Eye (tissue), 1 donor: ENCODE results near the gene CWC22.
"Not testable (repeated sequence)": the region's sequence is repeated elsewhere in the genome, so short reads cannot be mapped to it uniquely, and the experiment has no call there.

ENCODE experiments used
- DNase-seq: peaks from one replicate; pipeline ENCODE4 v3.0.0-alpha.2; 2015

Gene CWC22

GRCh38 chr2:180002198-180002770, 4.8 kb downstream of the CWC22 start:
- DNase-seq, result no peak

- no peak for DNase-seq
These were observed 5.4 kb downstream of the CWC22 start for GRCh38 chr2:180001726-180002125.

- DNase-seq, result no peak
These were observed 6.7 kb downstream of the CWC22 start for GRCh38 chr2:180000434-180000833.

GRCh38 chr2:179999000-179999399, 8.1 kb downstream of the CWC22 start:
- DNase-seq, result no peak

- no peak for DNase-seq
These were observed 11.2 kb downstream of the CWC22 start for GRCh38 chr2:179995741-179996515.

DNA sequence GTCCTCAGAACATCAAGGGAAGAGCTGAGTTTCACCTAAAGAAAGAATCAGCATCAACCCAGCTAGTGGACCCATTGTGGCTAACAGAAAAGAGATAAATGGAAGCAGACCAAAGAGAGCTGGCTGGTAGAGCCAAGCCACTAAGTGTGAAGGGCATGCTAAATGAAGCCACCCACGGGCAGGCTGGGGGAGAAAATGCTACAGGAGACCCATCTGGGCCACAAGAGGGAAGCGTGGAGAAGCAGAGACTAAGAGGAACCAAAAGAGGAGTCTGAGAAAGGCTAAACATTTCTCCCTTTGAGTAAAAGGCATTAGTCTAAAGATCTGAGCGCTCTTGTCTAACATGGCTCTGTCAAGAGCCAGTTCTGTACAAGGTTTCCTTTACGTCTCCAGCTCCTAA, 15.8 kb downstream of the CWC22 start:
- no peak for DNase-seq

DNA sequence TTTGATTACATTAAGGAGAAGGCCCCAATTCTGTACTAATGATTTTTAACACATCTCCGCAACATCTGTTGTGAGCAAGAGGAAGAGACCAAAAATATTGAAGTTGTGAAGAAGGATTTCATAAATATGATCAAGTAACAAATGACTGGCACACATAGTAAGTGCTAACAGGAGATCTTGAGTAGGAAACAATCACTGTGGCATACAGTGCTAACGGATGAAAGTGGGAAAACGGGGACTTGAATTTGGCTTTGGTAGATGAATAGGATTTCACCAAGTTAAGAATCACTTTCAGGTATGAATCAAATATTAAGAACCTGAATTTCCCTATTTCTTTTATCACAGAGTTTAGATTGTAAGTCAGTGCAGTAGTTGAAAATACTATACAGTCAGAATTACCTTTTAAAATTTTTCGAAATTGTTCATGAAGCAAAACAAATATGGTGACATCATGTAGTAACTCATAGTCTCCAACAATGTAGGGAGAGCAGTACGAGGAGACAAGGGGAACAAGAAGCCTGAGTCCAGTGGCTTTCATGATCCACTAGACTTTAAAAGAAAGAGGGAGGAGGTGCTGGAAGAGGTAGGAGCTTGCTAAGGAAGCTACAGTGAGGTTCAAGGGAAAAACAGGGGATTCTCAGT, 16.3 kb downstream of the CWC22 start:
- no peak for DNase-seq

DNA sequence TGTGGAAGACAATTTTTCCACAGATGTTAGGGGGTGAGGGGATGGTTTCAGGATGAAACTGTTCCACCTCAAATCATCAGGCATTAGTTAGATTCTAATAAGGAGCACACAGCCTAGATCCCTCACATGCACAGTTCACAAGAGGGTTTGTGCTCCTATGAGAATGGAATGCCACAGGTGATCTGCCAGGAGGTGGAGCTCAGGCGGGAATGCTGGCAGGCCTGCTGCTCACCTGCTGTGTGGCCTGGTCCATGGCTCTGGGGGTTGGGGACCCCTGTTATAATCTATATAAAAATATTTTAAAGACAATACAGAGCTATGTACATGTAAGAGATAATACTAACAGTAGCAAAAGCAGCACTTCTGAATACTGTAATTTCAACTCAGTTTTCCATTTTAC, 19.2 kb downstream of the CWC22 start:
- no peak for DNase-seq

- DNase-seq, result no peak
These were observed 21.8 kb downstream of the CWC22 start for GRCh38 chr2:179985163-179985820.

DNA sequence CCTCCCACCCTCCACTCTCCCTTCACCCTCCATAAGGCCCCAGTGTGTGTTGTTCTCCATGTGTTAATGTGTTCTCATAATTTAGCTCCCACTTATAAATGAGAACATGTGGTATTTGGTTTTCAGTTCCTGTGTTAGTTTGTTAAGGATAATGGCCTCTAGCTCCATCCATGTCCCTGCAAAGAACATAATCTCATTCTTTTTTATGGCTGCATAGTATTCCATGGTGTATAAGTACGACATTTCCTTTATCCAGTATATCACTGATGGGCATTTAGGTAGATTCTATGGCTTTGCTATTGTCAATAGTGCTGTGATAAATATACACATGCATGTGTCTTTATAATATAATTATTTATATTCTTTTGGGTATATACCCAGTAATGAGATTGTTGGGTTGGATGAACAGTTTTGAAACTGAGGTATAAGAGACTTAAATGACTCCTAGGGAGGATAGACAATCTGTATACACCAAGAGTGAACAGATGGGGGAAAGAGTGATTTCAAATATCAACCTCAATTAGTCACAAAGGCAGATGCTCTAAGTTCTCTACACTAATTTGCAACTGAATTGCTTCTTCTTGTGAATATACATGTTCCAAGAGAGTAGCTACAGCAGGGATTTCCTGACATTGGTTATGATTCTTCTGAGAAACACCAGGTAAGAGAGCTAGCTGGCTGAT, 23.7 kb downstream of the CWC22 start:
- no peak for DNase-seq

GRCh38 chr2:179981085-179981484, 26.0 kb downstream of the CWC22 start:
- no peak for DNase-seq

DNA sequence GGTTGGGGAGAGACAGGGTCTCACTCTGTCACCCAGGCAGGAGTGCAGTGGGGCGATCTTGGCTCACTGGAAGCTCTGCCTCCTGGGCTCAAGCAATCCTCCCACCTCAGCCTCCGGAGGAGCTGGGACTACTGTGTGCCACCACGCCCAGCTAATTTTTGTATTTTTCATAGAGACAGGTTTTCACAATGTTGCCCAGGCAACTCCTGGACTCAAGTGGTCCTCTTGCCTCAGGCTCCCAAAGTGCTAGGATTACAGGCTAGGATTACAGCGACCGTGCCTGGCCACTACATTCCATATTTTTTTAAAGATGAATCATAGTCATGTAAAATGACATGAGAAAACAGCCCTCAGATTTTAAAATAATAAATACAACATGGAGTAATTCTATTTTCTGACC, 32.3 kb downstream of the CWC22 start:
- DNase-seq, result no peak

GRCh38 chr2:179966778-179967394, 40.2 kb downstream of the CWC22 start:
- no peak for DNase-seq

- DNase-seq, result no peak
These were observed 41.5 kb downstream of the CWC22 start for GRCh38 chr2:179965291-179966258.

DNA sequence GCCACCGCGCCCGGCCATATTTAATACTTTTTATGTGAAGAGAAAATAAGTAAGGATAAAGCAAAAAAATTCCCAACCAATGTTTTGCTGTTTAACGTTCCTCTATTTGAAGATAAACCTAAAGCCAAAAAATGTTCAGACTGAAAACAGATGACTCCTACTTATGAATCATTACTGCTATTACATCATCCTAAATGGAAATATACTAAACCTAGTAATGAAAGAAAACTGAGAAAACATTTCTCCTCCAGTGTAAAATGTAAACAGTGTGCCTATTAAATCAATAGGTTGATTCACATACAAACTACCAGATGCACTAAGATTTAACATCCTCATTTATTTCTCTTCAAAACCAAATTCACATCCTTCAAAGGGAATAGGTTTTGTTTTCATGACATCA, 43.5 kb downstream of the CWC22 start:
- DNase-seq, result no peak

DNA sequence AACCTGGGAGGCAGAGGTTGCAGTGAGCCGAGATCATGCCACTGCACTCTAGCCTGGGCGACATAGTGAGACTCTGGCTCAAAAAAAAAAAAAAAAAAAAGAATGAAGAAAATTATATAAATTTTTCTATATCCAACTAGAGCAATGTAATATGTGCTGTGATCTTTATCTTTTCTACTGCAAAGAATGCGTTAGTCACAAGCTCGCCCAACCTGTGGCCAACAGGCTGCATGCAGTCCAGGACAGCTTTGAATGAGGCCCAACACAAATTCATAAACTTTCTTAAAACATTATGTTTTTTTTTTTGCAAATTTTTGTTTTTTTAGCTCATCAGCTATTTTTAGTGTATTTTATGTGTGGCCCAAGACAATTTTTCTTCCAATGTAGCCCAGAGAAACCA, 48.8 kb downstream of the CWC22 start:
- DNase-seq, result not testable (repeated sequence)

GRCh38 chr2:179954026-179954425, 53.1 kb downstream of the CWC22 start:
- DNase-seq, result no peak

DNA sequence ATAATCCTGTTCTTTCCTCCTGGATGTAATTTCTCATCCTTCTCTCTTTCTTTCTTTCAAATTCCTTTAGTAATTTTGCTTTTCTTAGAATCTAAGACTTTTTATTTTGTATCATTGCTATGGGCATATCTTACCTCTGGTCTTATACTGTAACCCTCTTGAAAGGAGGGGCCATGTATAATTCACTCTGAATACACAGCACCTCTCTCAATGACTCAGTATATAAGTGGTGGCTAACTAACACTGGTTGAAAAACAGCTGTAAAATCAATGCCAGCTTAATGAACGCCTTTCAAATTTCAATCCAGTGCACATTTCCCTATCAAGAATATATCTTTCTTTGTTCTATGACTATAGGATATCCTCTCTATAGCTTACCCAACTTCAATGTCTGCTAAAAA, 53.7 kb downstream of the CWC22 start:
- DNase-seq, result no peak

DNA sequence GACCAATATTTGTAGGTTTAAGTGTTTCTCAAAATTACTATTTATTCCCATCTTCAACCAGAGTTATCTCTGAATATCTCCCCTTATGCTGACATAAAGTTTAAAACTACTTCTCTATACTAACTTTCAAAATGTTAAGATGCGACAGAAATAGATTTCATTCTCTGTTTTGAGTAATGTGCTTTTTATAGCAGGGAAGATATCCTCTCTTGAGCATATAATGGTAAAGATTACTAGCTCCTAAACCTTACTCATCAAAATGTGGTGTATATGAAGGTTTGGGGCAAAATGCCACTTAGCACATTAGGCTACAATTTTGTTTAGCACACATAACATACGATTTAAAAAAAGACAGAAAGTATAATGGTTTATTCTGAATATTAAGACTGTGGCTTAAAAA, 54.4 kb downstream of the CWC22 start:
- DNase-seq, result no peak

GRCh38 chr2:179951680-179952079, 55.4 kb downstream of the CWC22 start:
- no peak for DNase-seq

DNA sequence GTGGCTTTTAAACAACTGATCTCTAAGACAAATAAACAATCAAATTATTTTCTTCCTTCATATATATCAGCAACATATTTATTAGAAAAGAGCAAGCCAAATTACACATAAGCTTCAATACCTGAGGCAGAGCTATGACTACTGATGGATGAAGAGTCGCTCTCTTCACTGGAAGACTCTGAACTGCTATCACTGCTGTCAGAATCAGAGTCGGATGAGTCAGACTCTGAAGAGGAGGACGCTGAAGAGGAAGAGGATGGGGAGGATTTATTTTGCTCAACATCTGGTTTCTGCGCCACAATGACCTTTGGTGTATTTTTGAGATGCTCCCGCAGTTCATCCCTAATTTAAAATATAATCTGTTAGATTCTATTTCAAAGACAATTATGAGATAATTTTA, 56.7 kb downstream of the CWC22 start:
- no peak for DNase-seq

DNA sequence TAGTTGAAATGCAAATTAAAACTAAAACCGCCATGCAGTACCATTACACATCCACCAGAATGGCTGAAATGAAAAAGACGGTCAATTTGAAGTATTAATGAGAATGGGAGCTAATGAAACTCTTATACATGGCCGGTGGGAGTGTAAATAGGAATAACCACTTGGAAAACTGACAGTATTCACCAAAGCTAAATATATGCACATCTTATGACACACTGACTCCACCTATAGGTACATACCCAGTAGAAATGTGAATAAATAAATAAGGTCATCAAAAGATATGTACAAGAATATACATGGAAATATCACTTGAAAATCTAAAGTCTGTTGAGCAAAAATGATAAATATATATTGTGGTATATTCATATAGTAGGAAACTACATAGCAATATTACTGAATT, 57.7 kb downstream of the CWC22 start:
- no peak for DNase-seq
